Esophagus muscularis mucosa (tissue), 4 donors: ENCODE results near the gene GLRB. TPM values are rescaled to one million over a fixed set of nuclear protein-coding genes. Genes with fewer than 3 reads are reported as not detected.
A peak's percentile ranks its signal among the peaks of the same experiment; 100 is the strongest.
"Not testable (repeated sequence)": the region's sequence is repeated elsewhere in the genome, so short reads cannot be mapped to it uniquely, and the experiment has no call there.

Source experiments
- DNase-seq: peaks from one replicate; pipeline ENCODE4 v3.0.0-alpha.2; 2017; ENCODE audit errors: extremely low spot score
- H3K27ac ChIP-seq, 4 donors: fragments of 200-600 bp; sonication (generic); replicated peaks in 1 of 4; 1 replicate in 3 of 4; 2 replicates in 1 of 4; pipeline ENCODE4 v1.5.1; 2016 to 2019; ENCODE audit warnings: mild to moderate bottlenecking in 1 of 4
- H3K27me3 ChIP-seq, 4 donors: fragments of 200-600 bp; sonication (generic); one replicate each; pipeline versions ENCODE4 v1.5.1 to v1.6.0; 2016 to 2019
- H3K36me3 ChIP-seq, 4 donors: fragments of 200-600 bp; sonication (generic); one replicate each; pipeline ENCODE4 v1.5.1; 2016 to 2019
- H3K4me1 ChIP-seq, 4 donors: fragments of 200-600 bp; sonication (generic); one replicate each; pipeline ENCODE4 v1.5.1; 2016 to 2019
- H3K4me3 ChIP-seq, 4 donors: fragments of 200-600 bp; sonication (generic); 1 replicate in 2 of 4; 2 replicates in 2 of 4; pipeline ENCODE4 v1.5.1; 2016 to 2019; ENCODE audit warnings: mild to moderate bottlenecking in 4 of 4, moderate library complexity in 1 of 4
- H3K9me3 ChIP-seq, 4 donors: fragments of 200-600 bp; sonication (generic); 1 replicate in 3 of 4; 2 replicates in 1 of 4; pipeline ENCODE4 v1.5.1; 2016 to 2019
- EP300 ChIP-seq: sonication (generic); formaldehyde crosslinking; IDR thresholded peaks from one replicate; pipeline ENCODE4 v1.6.1; 2017; ENCODE audit warnings: antibody characterized with exemption
- POLR2A ChIP-seq: fragments of 450-650 bp; IDR thresholded peaks from one replicate; pipeline ENCODE4 v1.6.1; 2017; ENCODE audit warnings: antibody characterized with exemption, moderate library complexity, mild to moderate bottlenecking, low read depth
- POLR2AphosphoS5 ChIP-seq, 2 donors: sonication (generic); formaldehyde crosslinking; IDR thresholded peaks; one replicate each; pipeline ENCODE4 v1.6.1; 2017; ENCODE audit warnings: antibody characterized with exemption in 2 of 2
- WGBS: methylation state at CpG from one replicate; pipeline ENCODE4 v1.1.5; 2018; 5-methylcytosine and 5-hydroxymethylcytosine counted together
- intact Hi-C: fragments of 100-400 bp; cut with DNase I; formaldehyde crosslinking; loops from one replicate; pipeline ENCODE4 v1.15.1; 2023
- total RNA-seq, 4 donors: library from RNA; depleted of rRNA; stranded (reverse); fragments of >200 nt; gene quantifications; one replicate each; pipeline versions ENCODE4 v1.1.0 to v1.2.1, GENCODE V29; 2016
- TF ChIP-seq, protein P1 (sequence below), 3 experiments: fragments of 200-600 bp in 2 of 3; fragments of 450-650 bp in 1 of 3; sonication (generic) in 2 of 3; IDR thresholded peaks; one replicate each; pipeline ENCODE4 v1.5.1; 2017 to 2019; ENCODE audit warnings: antibody characterized with exemption in 3 of 3, mild to moderate bottlenecking in 2 of 3, moderate library complexity in 1 of 3

Gene GLRB
- total RNA-seq, 4 donors from 2014 or later, result 1.5 to 2.1 (median 1.8) TPM

DNA sequence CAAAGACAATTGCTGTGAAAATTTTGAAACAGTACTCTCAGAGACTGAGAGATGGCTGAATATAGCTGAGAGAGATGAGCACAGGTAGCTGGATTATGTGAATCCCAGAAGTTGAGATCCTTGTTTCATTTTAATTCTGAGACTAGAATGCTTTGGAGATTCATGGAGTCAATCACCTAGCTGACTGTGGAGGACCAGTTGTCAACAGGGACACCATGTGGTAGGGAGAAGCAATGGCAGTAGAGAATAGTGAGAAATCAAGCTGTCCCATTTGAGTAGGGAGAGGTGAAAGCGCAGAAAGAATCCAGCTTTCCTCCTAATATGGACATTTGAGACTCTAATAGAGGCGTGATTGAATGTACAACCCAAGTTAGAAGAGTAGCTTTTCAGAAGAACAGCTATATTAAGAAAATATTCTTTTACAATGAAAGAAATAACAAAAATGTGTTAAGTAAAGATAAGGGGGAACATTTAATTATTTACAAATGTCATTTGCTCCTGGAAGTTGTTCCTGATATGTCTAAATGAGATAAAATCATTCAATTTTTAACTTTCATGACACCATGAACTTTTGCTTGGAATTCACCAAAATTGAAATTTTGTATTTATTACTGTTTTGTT, 30.3 kb upstream of the GLRB start:
- DNase-seq, result no peak
- 25% methylated on average over 2 of the region's 2 CpGs for WGBS

DNA sequence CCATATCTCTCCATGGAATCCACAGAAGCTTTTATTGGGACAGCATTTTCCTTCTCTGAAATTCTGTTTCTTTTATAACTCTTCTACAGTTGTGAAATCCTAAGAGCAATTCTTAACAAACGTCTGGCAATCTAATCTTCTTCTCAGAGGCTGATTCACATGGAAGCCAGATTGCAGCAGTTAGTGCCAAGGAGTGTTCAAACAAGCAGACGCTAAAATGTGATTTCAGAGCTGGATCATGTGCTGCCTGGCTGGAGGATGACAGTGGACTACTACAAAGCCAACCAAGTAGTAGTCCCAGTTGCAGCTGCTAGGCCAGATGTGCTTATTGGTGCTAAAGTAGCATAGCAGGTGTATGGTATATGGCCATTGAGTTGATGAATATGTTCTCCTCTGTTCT, 27.7 kb upstream of the GLRB start:
- Histone ChIP-seq H3K27ac (no peak overlapping the region), H3K27me3 (no peaks in the 10 kb centered on the region), H3K36me3 (no peaks in the 10 kb centered on the region), H3K9me3 (no peaks in the 10 kb centered on the region), H3K4me1 (no peaks in the 10 kb centered on the region), H3K4me3 (no peak overlapping the region)
- no peak for DNase-seq
- TF ChIP-seq POLR2AphosphoS5 (IDR thresholded peaks at IDR 0.05) (peak in 1 of 2 donors; percentile 53), POLR2A (no peak)
- WGBS, result 50% methylated on average over 2 of the region's 2 CpGs
- intact Hi-C loops, result loop anchor here (5.0 to 10.0 kb wide), 3 partner anchors 76 to 1093 kb away; partner anchors contain the start of genes CTSO and PDGFC

More for the DNA sequence above, 30.3 kb upstream of the GLRB start:
- H3K27me3 ChIP-seq, result no peaks in the 10 kb centered on the region
- H3K4me1 ChIP-seq, result no peaks in the 10 kb centered on the region
- H3K36me3 ChIP-seq, result no peaks in the 10 kb centered on the region
- no peaks in the 10 kb centered on the region for H3K9me3 ChIP-seq
- H3K4me3 ChIP-seq, result no peak overlapping the region
- TF ChIP-seq, protein P1, sequence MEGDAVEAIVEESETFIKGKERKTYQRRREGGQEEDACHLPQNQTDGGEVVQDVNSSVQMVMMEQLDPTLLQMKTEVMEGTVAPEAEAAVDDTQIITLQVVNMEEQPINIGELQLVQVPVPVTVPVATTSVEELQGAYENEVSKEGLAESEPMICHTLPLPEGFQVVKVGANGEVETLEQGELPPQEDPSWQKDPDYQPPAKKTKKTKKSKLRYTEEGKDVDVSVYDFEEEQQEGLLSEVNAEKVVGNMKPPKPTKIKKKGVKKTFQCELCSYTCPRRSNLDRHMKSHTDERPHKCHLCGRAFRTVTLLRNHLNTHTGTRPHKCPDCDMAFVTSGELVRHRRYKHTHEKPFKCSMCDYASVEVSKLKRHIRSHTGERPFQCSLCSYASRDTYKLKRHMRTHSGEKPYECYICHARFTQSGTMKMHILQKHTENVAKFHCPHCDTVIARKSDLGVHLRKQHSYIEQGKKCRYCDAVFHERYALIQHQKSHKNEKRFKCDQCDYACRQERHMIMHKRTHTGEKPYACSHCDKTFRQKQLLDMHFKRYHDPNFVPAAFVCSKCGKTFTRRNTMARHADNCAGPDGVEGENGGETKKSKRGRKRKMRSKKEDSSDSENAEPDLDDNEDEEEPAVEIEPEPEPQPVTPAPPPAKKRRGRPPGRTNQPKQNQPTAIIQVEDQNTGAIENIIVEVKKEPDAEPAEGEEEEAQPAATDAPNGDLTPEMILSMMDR (IDR thresholded peaks at IDR 0.05), result peak; percentile 74 to 84 (median 77)
- TF ChIP-seq EP300, result no peak
- no peak overlapping the region for H3K27ac ChIP-seq
- intact Hi-C loops, result loop anchor here (2.0 to 10.0 kb wide), 4 partner anchors 73 to 1091 kb away; partner anchors contain the start of genes CTSO and PDGFC

GRCh38 chr4:157050561-157050960, 25.4 kb upstream of the GLRB start:
- Histone ChIP-seq H3K36me3 (no peaks in the 10 kb centered on the region), H3K9me3 (no peaks in the 10 kb centered on the region), H3K27me3 (no peaks in the 10 kb centered on the region), H3K4me3 (no peak overlapping the region), H3K4me1 (no peaks in the 10 kb centered on the region), H3K27ac (no peak overlapping the region)
- intact Hi-C loops, result no loop called here
- TF ChIP-seq POLR2AphosphoS5 (IDR thresholded peaks at IDR 0.05) (no peak), POLR2A (no peak), EP300 (no peak)
- TF ChIP-seq, protein P1 (IDR thresholded peaks at IDR 0.05), result no peak
- no peak for DNase-seq
- 95% methylated on average over 4 of the region's 4 CpGs for WGBS

DNA sequence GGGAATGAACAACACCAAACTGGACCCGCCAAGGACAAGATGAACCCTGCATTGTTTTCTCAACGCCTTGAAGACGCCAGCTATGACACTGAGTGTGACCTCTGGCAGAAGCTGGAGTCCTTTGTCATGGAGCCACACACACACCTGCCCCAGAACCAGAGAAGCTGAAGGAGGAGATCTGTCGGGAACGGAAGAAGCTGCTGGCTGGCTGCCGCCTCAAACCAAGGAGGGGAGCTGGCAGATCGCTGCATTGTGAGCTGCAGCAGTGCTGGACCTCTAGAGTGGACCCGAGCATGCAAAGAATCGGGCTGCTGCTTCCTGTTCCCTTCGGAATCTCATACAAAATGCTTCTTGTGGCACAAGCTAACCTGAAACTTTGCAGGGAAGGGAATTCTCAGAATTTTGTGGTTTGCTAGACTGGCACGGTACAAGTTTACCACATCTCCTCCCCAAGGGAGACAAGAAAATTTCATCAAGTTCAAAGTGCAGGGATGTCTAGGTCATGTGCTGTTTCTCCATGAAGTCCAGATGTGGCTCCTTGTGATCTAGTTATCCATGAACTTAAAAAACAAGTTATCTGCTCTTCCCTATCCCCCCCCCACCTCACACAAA, 23.4 kb upstream of the GLRB start:
- Histone ChIP-seq H3K4me3 (no peak overlapping the region), H3K27ac (no peak overlapping the region), H3K4me1 (no peaks in the 10 kb centered on the region), H3K36me3 (no peaks in the 10 kb centered on the region), H3K27me3 (no peaks in the 10 kb centered on the region), H3K9me3 (no peaks in the 10 kb centered on the region)
- TF ChIP-seq EP300, result no peak
- TF ChIP-seq POLR2A, result no peak
- TF ChIP-seq, protein P1 (IDR thresholded peaks at IDR 0.05), result no peak
- TF ChIP-seq POLR2AphosphoS5 (IDR thresholded peaks at IDR 0.05), result no peak
- intact Hi-C loops, result no loop called here
- no peak for DNase-seq
- WGBS, result 83% methylated on average over 11 of the region's 11 CpGs

DNA sequence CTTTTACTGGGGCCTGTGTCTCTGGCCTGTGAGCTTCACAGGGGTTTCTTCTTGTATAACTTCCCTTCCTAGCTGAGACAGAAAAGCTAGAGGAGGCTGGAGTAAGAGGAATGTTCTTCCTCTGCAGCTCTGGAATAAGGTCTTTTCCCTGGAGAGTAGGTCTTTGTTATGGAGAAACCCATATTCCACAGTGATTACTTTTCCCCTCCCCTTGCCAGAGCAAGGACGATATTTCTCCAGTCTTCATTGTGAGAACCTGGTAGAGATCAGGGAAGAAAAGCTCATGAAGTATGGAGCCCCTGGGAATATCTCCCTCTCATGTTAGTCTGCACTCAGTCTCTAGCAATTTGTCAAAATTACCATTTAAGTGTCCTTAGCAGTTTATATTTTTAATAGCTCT, 18.7 kb upstream of the GLRB start:
- TF ChIP-seq, protein P1 (IDR thresholded peaks at IDR 0.05), result no peak
- TF ChIP-seq EP300, result no peak
- no peak for TF ChIP-seq POLR2A
- no peak for TF ChIP-seq POLR2AphosphoS5 (IDR thresholded peaks at IDR 0.05)
- intact Hi-C loops, result no loop called here
- Histone ChIP-seq H3K27ac (no peak overlapping the region), H3K9me3 (no peaks in the 10 kb centered on the region), H3K36me3 (no peaks in the 10 kb centered on the region), H3K27me3 (no peaks in the 10 kb centered on the region), H3K4me1 (no peaks in the 10 kb centered on the region), H3K4me3 (no peak overlapping the region)
- 71% methylated on average over 1 of the region's 1 CpG for WGBS
- DNase-seq, result no peak

GRCh38 chr4:157058899-157059298, 17.1 kb upstream of the GLRB start:
- H3K4me1 ChIP-seq, intact Hi-C loops, H3K9me3 ChIP-seq, H3K27me3 ChIP-seq, H3K36me3 ChIP-seq, H3K4me3 ChIP-seq, H3K27ac ChIP-seq, DNase-seq: not testable (repeated sequence)
- WGBS, result 92% methylated on average over 5 of the region's 5 CpGs
